SK-N-SH treated with all-trans-retinoic acid at 6 μM for 48 hours (cell line): Measurements from ENCODE around the gene ARSB.

Source experiments
- BACH2 ChIP-seq: fragments of 250-450 bp; sonication (Bioruptor Pico); IDR thresholded peaks from 2 replicates; pipeline ENCODE4 v1.9.0; 2021; ENCODE audit warnings: mild to moderate bottlenecking, borderline replicate concordance
- CREB5 ChIP-seq: fragments of 250-450 bp; sonication (Bioruptor Pico); IDR thresholded peaks from 2 replicates; pipeline ENCODE4 v1.5.1; 2020; ENCODE audit warnings: low read depth, mild to moderate bottlenecking, moderate library complexity
- GLIS3 ChIP-seq: fragments of 250-450 bp; sonication (Bioruptor Pico); IDR thresholded peaks from 2 replicates; pipeline ENCODE4 v1.5.0; 2020; ENCODE audit warnings: mild to moderate bottlenecking, moderate library complexity
- ISL1 ChIP-seq: fragments of 250-450 bp; sonication (Bioruptor Pico); IDR thresholded peaks from 2 replicates; pipeline ENCODE4 v2.1.2; 2022; ENCODE audit warnings: mild to moderate bottlenecking, moderate library complexity
- PATZ1 ChIP-seq: fragments of 250-450 bp; sonication (Bioruptor Pico); IDR thresholded peaks from 2 replicates; pipeline ENCODE4 v1.8.0; 2020; ENCODE audit warnings: mild to moderate bottlenecking, moderate library complexity, borderline replicate concordance
- RARB ChIP-seq: fragments of 250-450 bp; sonication (Bioruptor Pico); IDR thresholded peaks from 2 replicates; pipeline ENCODE4 v1.8.0; 2021; ENCODE audit warnings: mild to moderate bottlenecking, moderate library complexity
- SNAI2 ChIP-seq: fragments of 250-450 bp; sonication (Bioruptor Pico); IDR thresholded peaks from 2 replicates; pipeline ENCODE4 v1.5.0; 2020; ENCODE audit warnings: mild to moderate bottlenecking, moderate library complexity
- TCF4 ChIP-seq: fragments of 250-450 bp; sonication (Bioruptor Pico); IDR thresholded peaks from 2 replicates; pipeline ENCODE4 v1.8.0; 2021; ENCODE audit warnings: mild to moderate bottlenecking, moderate library complexity, borderline replicate concordance

GRCh38 chr5:79023947-79024346 is 38.8 kb upstream of the ARSB start:
- no peak for TF ChIP-seq PATZ1 (CRISPR knock-in tag)
- TF ChIP-seq CREB5 (CRISPR knock-in tag), result no peak
- TF ChIP-seq GLIS3 (CRISPR knock-in tag), result no peak
- TF ChIP-seq RARB (CRISPR knock-in tag), result no peak
- TF ChIP-seq SNAI2 (CRISPR knock-in tag), result no peak
- no peak for TF ChIP-seq BACH2 (CRISPR knock-in tag)
- no peak for TF ChIP-seq ISL1 (CRISPR knock-in tag)
- no peak for TF ChIP-seq TCF4
